ENCODE data around the gene MARCHF4.

The MARCHF4 gene

GRCh38 chr2:216373896-216374295, 1.6 kb upstream of the MARCHF4 start:
- Histone ChIP-seq H3K9ac (ENCODE audit: low read depth, low read length) (no peak overlapping the region), H3K9me3 (ENCODE audit: control insufficient read depth, insufficient read depth, low read length) (no peaks in the 10 kb centered on the region), H3K36me3 (ENCODE audit: insufficient read depth, low read length) (no peaks in the 10 kb centered on the region), H3K4me1 (ENCODE audit: insufficient read depth, low read length) (peaks cover 6% of the 10 kb centered on the region)

DNA sequence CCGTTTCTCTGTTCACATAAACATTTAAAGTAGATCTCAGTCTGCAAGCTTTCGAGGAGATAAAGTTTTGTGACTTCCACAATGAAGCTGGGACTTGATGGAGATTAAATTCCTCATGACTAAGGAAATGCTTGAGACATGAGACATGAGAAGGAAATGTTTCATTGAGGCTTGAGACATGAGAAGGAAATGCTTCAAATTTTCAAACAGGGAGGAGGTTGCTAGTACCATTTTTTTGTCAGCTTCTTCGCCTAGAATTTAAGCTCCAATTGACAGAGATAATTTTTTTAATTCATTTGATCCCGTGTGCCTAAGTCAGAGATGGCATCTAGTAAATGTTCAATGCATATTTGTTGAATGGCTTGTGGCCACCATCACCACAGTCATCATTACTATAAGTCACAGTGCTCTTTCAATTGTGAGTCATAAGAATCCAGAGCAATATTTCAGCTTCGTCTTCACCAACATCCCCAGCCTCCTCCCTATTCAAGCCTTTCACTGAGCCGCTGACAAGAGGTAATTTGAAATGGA, 543 bp upstream of the MARCHF4 start:
- Histone ChIP-seq H3K36me3 (ENCODE audit: insufficient read depth, low read length) (no peaks in the 10 kb centered on the region), H3K9me3 (ENCODE audit: control insufficient read depth, insufficient read depth, low read length) (no peaks in the 10 kb centered on the region), H3K4me1 (ENCODE audit: insufficient read depth, low read length) (peaks cover 6% of the 10 kb centered on the region), H3K9ac (ENCODE audit: low read depth, low read length) (peak overlapping the region; percentile 79; the same call in 1 of the 2 replicates)

GRCh38 chr2:216370961-216371712, 1.1 kb downstream of the MARCHF4 start:
- no peaks in the 10 kb centered on the region for H3K9me3 ChIP-seq (ENCODE audit: control insufficient read depth, insufficient read depth, low read length)
- H3K4me1 ChIP-seq (ENCODE audit: insufficient read depth, low read length): peaks cover 6% of the 10 kb centered on the region
- no peaks in the 10 kb centered on the region for H3K36me3 ChIP-seq (ENCODE audit: insufficient read depth, low read length)
- peak overlapping the region; percentile 79 for H3K9ac ChIP-seq (ENCODE audit: low read depth, low read length)

- H3K36me3 ChIP-seq (ENCODE audit: insufficient read depth, low read length): no peaks in the 10 kb centered on the region
- H3K4me1 ChIP-seq (ENCODE audit: insufficient read depth, low read length): peaks cover 6% of the 10 kb centered on the region
- H3K9me3 ChIP-seq (ENCODE audit: control insufficient read depth, insufficient read depth, low read length): no peaks in the 10 kb centered on the region
- H3K9ac ChIP-seq (ENCODE audit: low read depth, low read length): peak overlapping the region; percentile 79; the same call in 1 of the 2 replicates
Observed at GRCh38 chr2:216369821-216370220, 2.5 kb downstream of the MARCHF4 start.

- Histone ChIP-seq H3K9me3 (ENCODE audit: control insufficient read depth, insufficient read depth, low read length) (no peaks in the 10 kb centered on the region), H3K4me1 (ENCODE audit: insufficient read depth, low read length) (no peaks in the 10 kb centered on the region; the same call in none of the 2 replicates), H3K36me3 (ENCODE audit: insufficient read depth, low read length) (no peaks in the 10 kb centered on the region), H3K9ac (ENCODE audit: low read depth, low read length) (no peak overlapping the region)
Observed at GRCh38 chr2:216366777-216367471, 5.4 kb downstream of the MARCHF4 start.

DNA sequence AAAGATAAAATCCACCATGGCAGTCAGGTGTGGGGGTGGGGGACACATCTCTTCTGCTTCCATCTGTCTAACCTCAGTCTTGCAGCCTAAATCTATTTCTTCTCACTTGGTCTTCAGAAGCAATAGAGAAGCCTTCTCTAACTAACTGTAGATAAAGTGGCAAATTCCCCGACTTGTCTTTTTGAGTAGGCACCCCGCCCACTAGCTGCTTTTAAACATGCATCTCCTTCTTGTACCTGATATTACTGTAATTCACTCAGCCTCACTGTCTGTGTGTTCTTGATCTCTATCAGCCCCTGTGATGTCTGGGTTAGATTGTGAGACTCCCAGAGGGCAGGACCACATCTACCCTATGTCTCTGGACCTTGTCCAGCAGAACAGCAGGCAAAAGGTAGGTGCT, 6.8 kb downstream of the MARCHF4 start:
- H3K4me1 ChIP-seq (ENCODE audit: insufficient read depth, low read length): no peaks in the 10 kb centered on the region; the same call in none of the 2 replicates
- H3K9me3 ChIP-seq (ENCODE audit: control insufficient read depth, insufficient read depth, low read length): no peaks in the 10 kb centered on the region

DNA sequence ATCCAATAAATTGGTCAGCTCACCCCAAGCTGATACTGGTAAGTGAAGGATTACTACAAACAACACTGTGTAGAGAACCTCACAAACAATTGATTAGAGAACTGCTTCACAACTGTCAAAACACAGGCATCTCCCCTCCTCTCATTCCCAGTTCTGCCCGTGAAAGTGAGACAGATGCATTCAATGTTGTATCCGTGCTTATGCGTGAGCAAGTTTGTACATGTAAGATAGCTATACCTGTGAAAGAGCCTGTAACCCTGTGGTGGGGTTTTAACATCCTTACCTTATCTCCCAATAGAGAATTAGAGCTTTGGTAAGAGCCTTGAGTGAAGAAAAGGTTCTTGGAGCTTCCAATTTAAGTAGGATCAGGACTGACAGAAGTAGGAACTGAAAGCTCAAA, 9.1 kb downstream of the MARCHF4 start:
- no peaks in the 10 kb centered on the region for H3K9me3 ChIP-seq (ENCODE audit: control insufficient read depth, insufficient read depth, low read length)
- no peak overlapping the region for H3K9ac ChIP-seq (ENCODE audit: low read depth, low read length)
- no peaks in the 10 kb centered on the region for H3K4me1 ChIP-seq (ENCODE audit: insufficient read depth, low read length)
- no peaks in the 10 kb centered on the region for H3K36me3 ChIP-seq (ENCODE audit: insufficient read depth, low read length)

More for the DNA sequence above, 6.8 kb downstream of the MARCHF4 start:
- no peaks in the 10 kb centered on the region for H3K36me3 ChIP-seq (ENCODE audit: insufficient read depth, low read length)
- H3K9ac ChIP-seq (ENCODE audit: low read depth, low read length): no peak overlapping the region

- no peaks in the 10 kb centered on the region for H3K9me3 ChIP-seq (ENCODE audit: control insufficient read depth, insufficient read depth, low read length)
- H3K9ac ChIP-seq (ENCODE audit: low read depth, low read length): no peak overlapping the region
- H3K36me3 ChIP-seq (ENCODE audit: insufficient read depth, low read length): no peaks in the 10 kb centered on the region
- no peaks in the 10 kb centered on the region for H3K4me1 ChIP-seq (ENCODE audit: insufficient read depth, low read length)
Observed at GRCh38 chr2:216362730-216363129, 9.6 kb downstream of the MARCHF4 start.

DNA sequence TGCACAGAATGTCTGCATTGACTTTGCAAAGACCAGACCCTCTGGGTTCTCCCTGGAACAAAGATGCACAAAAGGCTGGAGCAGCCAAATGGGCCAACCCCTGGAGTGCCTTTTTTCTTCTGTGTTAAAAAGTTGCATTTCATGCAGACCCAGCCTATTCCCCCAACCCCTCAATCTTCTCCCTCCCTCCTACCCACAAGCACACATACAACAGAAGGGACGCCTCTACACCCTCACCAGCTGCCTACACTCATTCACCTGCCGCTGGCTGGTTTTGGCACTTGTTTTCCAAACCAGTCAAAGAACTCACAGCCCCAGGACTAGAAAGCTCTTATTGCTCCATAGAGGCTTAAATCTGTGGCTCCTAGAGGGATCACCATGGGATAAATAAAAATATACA, 16.6 kb downstream of the MARCHF4 start:
- H3K9me3 ChIP-seq (ENCODE audit: control insufficient read depth, insufficient read depth, low read length): no peaks in the 10 kb centered on the region
- H3K4me1 ChIP-seq (ENCODE audit: insufficient read depth, low read length): peaks cover 4% of the 10 kb centered on the region; the same call in 1 of the 2 replicates
- H3K36me3 ChIP-seq (ENCODE audit: insufficient read depth, low read length): no peaks in the 10 kb centered on the region
- H3K9ac ChIP-seq (ENCODE audit: low read depth, low read length): no peak overlapping the region

DNA sequence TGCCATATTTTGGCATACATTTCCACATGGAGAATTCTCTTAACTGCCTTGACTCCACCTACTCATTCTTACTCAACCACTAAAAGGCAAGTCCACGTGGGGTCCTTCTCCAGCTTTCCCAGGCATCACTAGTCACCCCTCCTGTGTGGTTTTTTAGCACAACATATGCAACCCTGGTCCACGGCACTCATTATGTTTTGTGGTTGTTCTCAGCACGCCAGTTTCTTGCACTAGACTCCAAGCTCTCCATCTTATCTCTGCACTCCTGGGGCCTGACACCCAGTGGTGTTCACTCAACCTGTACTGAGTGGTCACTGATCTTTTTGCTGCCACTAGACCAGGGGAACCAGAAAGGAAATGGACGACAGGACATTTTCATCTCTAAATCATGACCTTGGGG, 18.0 kb downstream of the MARCHF4 start:
- H3K9me3 ChIP-seq (ENCODE audit: control insufficient read depth, insufficient read depth, low read length): no peaks in the 10 kb centered on the region
- H3K4me1 ChIP-seq (ENCODE audit: insufficient read depth, low read length): peaks cover 10% of the 10 kb centered on the region
- no peaks in the 10 kb centered on the region for H3K36me3 ChIP-seq (ENCODE audit: insufficient read depth, low read length)
- H3K9ac ChIP-seq (ENCODE audit: low read depth, low read length): no peak overlapping the region

- peaks cover 18% of the 10 kb centered on the region for H3K4me1 ChIP-seq (ENCODE audit: insufficient read depth, low read length)
- H3K9ac ChIP-seq (ENCODE audit: low read depth, low read length): no peak overlapping the region
- H3K36me3 ChIP-seq (ENCODE audit: insufficient read depth, low read length): no peaks in the 10 kb centered on the region
- no peaks in the 10 kb centered on the region for H3K9me3 ChIP-seq (ENCODE audit: control insufficient read depth, insufficient read depth, low read length)
Observed at GRCh38 chr2:216352653-216353270, 19.5 kb downstream of the MARCHF4 start.

GRCh38 chr2:216351172-216351925, 20.9 kb downstream of the MARCHF4 start:
- H3K36me3 ChIP-seq (ENCODE audit: insufficient read depth, low read length): no peaks in the 10 kb centered on the region
- H3K9me3 ChIP-seq (ENCODE audit: control insufficient read depth, insufficient read depth, low read length): no peaks in the 10 kb centered on the region
- no peak overlapping the region for H3K9ac ChIP-seq (ENCODE audit: low read depth, low read length)
- peaks cover 23% of the 10 kb centered on the region for H3K4me1 ChIP-seq (ENCODE audit: insufficient read depth, low read length)

DNA sequence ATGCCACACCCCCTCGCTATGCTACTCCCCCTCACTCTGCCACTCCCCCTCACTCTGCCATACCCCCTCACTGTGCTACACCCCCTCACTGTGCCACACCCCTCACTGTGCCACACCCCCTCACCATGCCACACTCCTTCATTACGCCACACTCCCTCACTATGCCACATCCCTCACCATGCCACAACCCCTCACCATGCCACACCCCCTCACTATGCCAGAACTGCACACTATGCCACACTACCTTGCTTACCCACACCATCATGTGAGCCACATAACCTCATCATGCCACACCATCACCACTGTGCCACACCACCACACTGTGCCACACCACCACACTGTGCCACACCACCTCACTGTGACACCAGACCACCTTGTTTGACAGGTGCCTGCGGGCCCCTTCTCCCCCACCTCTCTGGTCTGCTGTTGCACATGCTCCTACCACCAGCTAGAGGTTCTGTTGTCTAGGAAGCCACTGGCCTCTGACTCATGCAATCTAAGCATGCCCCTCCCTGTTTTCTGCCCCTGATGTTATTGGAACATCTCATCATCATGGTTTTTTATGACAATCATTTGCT, 22.0 kb downstream of the MARCHF4 start:
- Histone ChIP-seq H3K4me1 (ENCODE audit: insufficient read depth, low read length) (peaks cover 26% of the 10 kb centered on the region), H3K36me3 (ENCODE audit: insufficient read depth, low read length) (no peaks in the 10 kb centered on the region), H3K9ac (ENCODE audit: low read depth, low read length) (no peak overlapping the region), H3K9me3 (ENCODE audit: control insufficient read depth, insufficient read depth, low read length) (no peaks in the 10 kb centered on the region)

GRCh38 chr2:216349366-216349765, 22.9 kb downstream of the MARCHF4 start:
- H3K9me3 ChIP-seq (ENCODE audit: control insufficient read depth, insufficient read depth, low read length): no peaks in the 10 kb centered on the region
- H3K9ac ChIP-seq (ENCODE audit: low read depth, low read length): no peak overlapping the region
- no peaks in the 10 kb centered on the region for H3K36me3 ChIP-seq (ENCODE audit: insufficient read depth, low read length)
- H3K4me1 ChIP-seq (ENCODE audit: insufficient read depth, low read length): peaks cover 35% of the 10 kb centered on the region
